ENCODE measurements around the gene TP53. TPM values are rescaled to one million over a fixed set of nuclear protein-coding genes. Genes with fewer than 3 reads are reported as not detected.

Gene TP53
- total and polyA plus RNA-seq, 9 of the 15 experiments (the other 6 are each of a cell fraction or from before 2014, with no cell fraction given), result 2.8 to 14.0 (median 7.1) TPM

GRCh38 chr17:7687072-7687907 lies at the start of gene TP53 (continued):
- TF ChIP-seq FOXP4 (CRISPR knock-in tag; IDR thresholded peaks at IDR 0.05; ENCODE audit: borderline replicate concordance) (0 out of 2 replicates have a peak, but pooled peaks have one; percentile 40), TEAD4 (IDR thresholded peaks at IDR 0.05; ENCODE audit: low read length) (peak; percentile 52; the same call in 1 of the 2 replicates), TEAD4 (CRISPR knock-in tag; IDR thresholded peaks at IDR 0.05; ENCODE audit: borderline replicate concordance) (no peak), ZNF165 (CRISPR knock-in tag; IDR thresholded peaks at IDR 0.05; ENCODE audit: borderline replicate concordance) (no peak), POLR2H (tag; IDR thresholded peaks at IDR 0.05; ENCODE audit: low read depth) (peak; percentile 96), EP400 (IDR thresholded peaks at IDR 0.05) (peak; percentile 88), SMARCE1 (IDR thresholded peaks at IDR 0.05) (0 out of 2 replicates have a peak, but pooled peaks have one; percentile 8), NR2C1 (IDR thresholded peaks at IDR 0.05) (peak; percentile 40; the same call in 1 of the 2 replicates), NR2C1 (tag; IDR thresholded peaks at IDR 0.05) (peak; percentile 81), ARNT (IDR thresholded peaks at IDR 0.05) (peak in 1 of 2 experiments; percentile 85; a peak in 2 of 4 replicates)
- TF ChIP-seq, protein P1, sequence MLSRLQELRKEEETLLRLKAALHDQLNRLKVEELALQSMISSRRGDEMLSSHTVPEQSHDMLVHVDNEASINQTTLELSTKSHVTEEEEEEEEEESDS (CRISPR knock-in tag; IDR thresholded peaks at IDR 0.05), result no peak
